Large intestine (tissue), 3 donors: ENCODE data around the gene FLNC. TPM values are rescaled to one million over a fixed set of nuclear protein-coding genes. Genes with fewer than 3 reads are reported as not detected.

ENCODE experiments used
- DNase-seq, 2 donors: peaks; one replicate each; pipeline versions ENCODE4 v3.0.0 to v3.0.0-alpha.2; 2013
- H3K27ac ChIP-seq: one replicate; pipeline ENCODE4 v1.5.1; 2013; ENCODE audit warnings: low read length
- H3K27me3 ChIP-seq: 2 replicates; pipeline ENCODE4 v1.6.1; 2013; ENCODE audit warnings: low read length; ENCODE audit not compliant: control insufficient read depth, insufficient read depth
- H3K36me3 ChIP-seq: 2 replicates; pipeline ENCODE4 v1.6.1; 2013; ENCODE audit warnings: low read length; ENCODE audit not compliant: control insufficient read depth, insufficient read depth
- H3K4me1 ChIP-seq: one replicate; pipeline ENCODE4 v1.6.1; 2013; ENCODE audit warnings: low read length; ENCODE audit not compliant: control insufficient read depth, insufficient read depth
- H3K4me3 ChIP-seq: one replicate; pipeline ENCODE4 v1.5.1; 2013; ENCODE audit warnings: low read length
- H3K9me3 ChIP-seq: one replicate; pipeline ENCODE4 v1.6.1; 2013; ENCODE audit warnings: mild to moderate bottlenecking, low read depth, low read length, moderate library complexity; ENCODE audit not compliant: control insufficient read depth
- WGBS: methylation state at CpG from one replicate; pipeline ENCODE4 v1.1.5; 2013; ENCODE audit warnings: low lambda C conversion rate; ENCODE audit not compliant: insufficient coverage; 5-methylcytosine and 5-hydroxymethylcytosine counted together
- polyA plus RNA-seq: library from polyadenylated mRNA; unstranded; fragments of 120-200 nt; gene quantifications from one replicate; pipeline ENCODE4 v1.2.1, GENCODE V29; 2013

FLNC gene
- polyA plus RNA-seq, 1 donor, result 53.3 TPM

GRCh38 chr7:128801003-128801402 lies 29.2 kb upstream of the FLNC start:
- Histone ChIP-seq H3K36me3 (no peaks in the 10 kb centered on the region), H3K4me1 (peaks cover 12% of the 10 kb centered on the region), H3K27me3 (no peaks in the 10 kb centered on the region), H3K27ac (peak overlapping the region; percentile 37), H3K9me3 (no peaks in the 10 kb centered on the region), H3K4me3 (no peak overlapping the region)
- no CpG with 5 or more reads among the region's 9 CpGs for WGBS
- peak; percentile 71 to 87 for DNase-seq

- no CpG with 5 or more reads among the region's 2 CpGs for WGBS
- peaks cover 12% of the 10 kb centered on the region for H3K4me1 ChIP-seq
Observed at GRCh38 chr7:128801667-128802418, 28.4 kb upstream of the FLNC start.

GRCh38 chr7:128804484-128804883 lies 25.7 kb upstream of the FLNC start:
- H3K4me1 ChIP-seq, result peaks cover 12% of the 10 kb centered on the region
- WGBS, result no CpG with 5 or more reads among the region's 6 CpGs

More at GRCh38 chr7:128801667-128802418, 28.4 kb upstream of the FLNC start:
- no peak overlapping the region for H3K27ac ChIP-seq
- no peaks in the 10 kb centered on the region for H3K27me3 ChIP-seq
- H3K36me3 ChIP-seq, result peaks cover 3% of the 10 kb centered on the region
- no peaks in the 10 kb centered on the region for H3K9me3 ChIP-seq
- DNase-seq, result no peak
- no peak overlapping the region for H3K4me3 ChIP-seq

GRCh38 chr7:128805225-128805624 lies 25.0 kb upstream of the FLNC start:
- no peak overlapping the region for H3K4me3 ChIP-seq
- peaks cover 12% of the 10 kb centered on the region for H3K4me1 ChIP-seq
- no peaks in the 10 kb centered on the region for H3K27me3 ChIP-seq
- DNase-seq, result no peak
- peaks cover 3% of the 10 kb centered on the region for H3K36me3 ChIP-seq
- H3K9me3 ChIP-seq, result no peaks in the 10 kb centered on the region
- no peak overlapping the region for H3K27ac ChIP-seq
- WGBS, result no CpG with 5 or more reads among the region's 5 CpGs

More at GRCh38 chr7:128804484-128804883, 25.7 kb upstream of the FLNC start:
- no peak for DNase-seq
- Histone ChIP-seq H3K27ac (no peak overlapping the region), H3K4me3 (no peak overlapping the region), H3K9me3 (no peaks in the 10 kb centered on the region), H3K27me3 (no peaks in the 10 kb centered on the region), H3K36me3 (peaks cover 3% of the 10 kb centered on the region)

- H3K4me1 ChIP-seq, result no peaks in the 10 kb centered on the region
- no peak overlapping the region for H3K4me3 ChIP-seq
- peaks cover 3% of the 10 kb centered on the region for H3K36me3 ChIP-seq
- 80% methylated on average over 1 of the region's 8 CpGs for WGBS
- H3K27ac ChIP-seq, result no peak overlapping the region
- DNase-seq, result no peak
- H3K9me3 ChIP-seq, result no peaks in the 10 kb centered on the region
- H3K27me3 ChIP-seq, result no peaks in the 10 kb centered on the region
Observed at GRCh38 chr7:128807191-128807590, 23.0 kb upstream of the FLNC start.

GRCh38 chr7:128809363-128809762 lies 20.8 kb upstream of the FLNC start:
- H3K9me3 ChIP-seq, result no peaks in the 10 kb centered on the region
- WGBS, result no CpG with 5 or more reads among the region's 3 CpGs
- peaks cover 3% of the 10 kb centered on the region for H3K36me3 ChIP-seq
- H3K4me3 ChIP-seq, result no peak overlapping the region
- H3K27ac ChIP-seq, result no peak overlapping the region
- H3K4me1 ChIP-seq, result no peaks in the 10 kb centered on the region
- no peak for DNase-seq
- no peaks in the 10 kb centered on the region for H3K27me3 ChIP-seq

GRCh38 chr7:128810473-128810872 lies 19.7 kb upstream of the FLNC start:
- WGBS, result no CpG with 5 or more reads among the region's 2 CpGs
- Histone ChIP-seq H3K27ac (no peak overlapping the region), H3K4me1 (no peaks in the 10 kb centered on the region), H3K27me3 (no peaks in the 10 kb centered on the region), H3K9me3 (no peaks in the 10 kb centered on the region), H3K4me3 (no peak overlapping the region), H3K36me3 (peaks cover 3% of the 10 kb centered on the region)
- DNase-seq, result no peak

GRCh38 chr7:128810997-128811396 lies 19.2 kb upstream of the FLNC start:
- peaks cover 3% of the 10 kb centered on the region for H3K36me3 ChIP-seq

GRCh38 chr7:128811631-128812430 lies 18.4 kb upstream of the FLNC start:
- no peak overlapping the region for H3K27ac ChIP-seq
- no peaks in the 10 kb centered on the region for H3K36me3 ChIP-seq
- H3K9me3 ChIP-seq, result no peaks in the 10 kb centered on the region
- no peak for DNase-seq
- no peaks in the 10 kb centered on the region for H3K4me1 ChIP-seq
- no peaks in the 10 kb centered on the region for H3K27me3 ChIP-seq
- no CpG with 5 or more reads among the region's 11 CpGs for WGBS
- no peak overlapping the region for H3K4me3 ChIP-seq

More at GRCh38 chr7:128810997-128811396, 19.2 kb upstream of the FLNC start:
- Histone ChIP-seq H3K4me3 (no peak overlapping the region), H3K4me1 (no peaks in the 10 kb centered on the region), H3K9me3 (no peaks in the 10 kb centered on the region), H3K27ac (no peak overlapping the region), H3K27me3 (no peaks in the 10 kb centered on the region)
- DNase-seq, result no peak
- WGBS, result no CpG with 5 or more reads among the region's 3 CpGs

GRCh38 chr7:128812514-128813168 lies 17.6 kb upstream of the FLNC start:
- peak in 1 of 2 donors; percentile 67 for DNase-seq
- Histone ChIP-seq H3K9me3 (no peaks in the 10 kb centered on the region), H3K36me3 (no peaks in the 10 kb centered on the region), H3K27ac (no peak overlapping the region), H3K27me3 (no peaks in the 10 kb centered on the region), H3K4me3 (no peak overlapping the region), H3K4me1 (no peaks in the 10 kb centered on the region)
- WGBS, result no CpG with 5 or more reads among the region's 11 CpGs
